ENCODE measurements around the gene UBE2J2.
A peak's percentile ranks its signal among the peaks of the same experiment; 100 is the strongest.

UBE2J2 gene

GRCh38 chr1:1309251-1310108 lies 35.8 kb upstream of the UBE2J2 start:
- H3K4me3 ChIP-seq (ENCODE audit: control insufficient read depth, low read depth, low read length) = peak overlapping the region; percentile 54
- DNase-seq (ENCODE audit: low read depth) = no peak
- no peak for TF ChIP-seq CTCF (conservative IDR thresholded peaks at IDR 0.05; ENCODE audit: control insufficient read depth, insufficient read depth, low read depth, low read length)

- TF ChIP-seq CTCF (conservative IDR thresholded peaks at IDR 0.05; ENCODE audit: control insufficient read depth, insufficient read depth, low read depth, low read length) = no peak
- peak overlapping the region; percentile 54 for H3K4me3 ChIP-seq (ENCODE audit: control insufficient read depth, low read depth, low read length)
- no peak for DNase-seq (ENCODE audit: low read depth)
Observed at GRCh38 chr1:1308756-1309250, 35.1 kb upstream of the UBE2J2 start.

- no peak for TF ChIP-seq CTCF (conservative IDR thresholded peaks at IDR 0.05; ENCODE audit: control insufficient read depth, insufficient read depth, low read depth, low read length)
- peak within 1 kb of the TSS; percentile 62 for H3K4me3 ChIP-seq (ENCODE audit: control insufficient read depth, low read depth, low read length)
- DNase-seq (ENCODE audit: low read depth) = peak; percentile 94
Observed at GRCh38 chr1:1307923-1308755, 34.5 kb upstream of the UBE2J2 start, which contains the start of the genes ACAP3 and PUSL1. Gene ACAP3, minus strand, starts transcription at chr1:1307930. Its CDS starts 115 bp downstream, at chr1:1307815. Gene PUSL1, plus strand, starts transcription at chr1:1308597. Its CDS starts 47 bp downstream, at chr1:1308644.

- H3K4me3 ChIP-seq (ENCODE audit: control insufficient read depth, low read depth, low read length) = peak overlapping the region; percentile 62
- DNase-seq (ENCODE audit: low read depth) = no peak
- no peak for TF ChIP-seq CTCF (conservative IDR thresholded peaks at IDR 0.05; ENCODE audit: control insufficient read depth, insufficient read depth, low read depth, low read length)
Observed at GRCh38 chr1:1307261-1307922, 33.7 kb upstream of the UBE2J2 start.

GRCh38 chr1:1306661-1307260 lies 33.1 kb upstream of the UBE2J2 start:
- DNase-seq (ENCODE audit: low read depth) = no peak
- peak overlapping the region; percentile 62 for H3K4me3 ChIP-seq (ENCODE audit: control insufficient read depth, low read depth, low read length)
- no peak for TF ChIP-seq CTCF (conservative IDR thresholded peaks at IDR 0.05; ENCODE audit: control insufficient read depth, insufficient read depth, low read depth, low read length)

Data from fibroblast of mammary gland (primary cell).